OCI-LY3 (cell line): ENCODE measurements around the gene SPATA31C2.

Experiments used
- EZH2phosphoT487 ChIP-seq: fragments of 200-600 bp; shearing (Covaris generic); IDR thresholded peaks from 2 replicates; pipeline ENCODE4 v1.6.1; 2018; ENCODE audit warnings: antibody characterized with exemption, mixed run types, low read depth
- TF ChIP-seq, protein P1 (sequence below): fragments of 200-600, 300-600 bp; sonication (generic); IDR thresholded peaks from 2 replicates; pipeline ENCODE4 v1.5.1; 2014; ENCODE audit warnings: antibody characterized with exemption, low read length, low read depth

DNA sequence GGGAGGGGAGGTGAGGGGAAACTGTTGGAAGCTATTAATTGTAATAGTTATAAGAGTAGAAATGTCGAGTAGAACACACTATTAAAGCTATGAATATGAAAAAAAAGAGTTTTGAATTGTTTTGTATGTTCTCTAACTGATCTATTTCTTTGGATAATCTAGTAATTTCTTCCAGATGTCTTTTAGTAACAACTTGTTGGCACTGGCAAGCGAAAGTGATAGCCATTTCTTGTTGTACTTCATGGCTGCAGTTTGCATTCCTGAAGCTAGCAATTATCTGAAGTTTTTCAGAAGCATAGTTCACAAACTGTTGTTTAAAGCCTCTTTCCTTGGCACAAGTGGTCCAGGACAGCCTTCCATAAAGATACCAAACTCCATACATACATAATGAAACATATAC lies 49.4 kb upstream of the SPATA31C2 start:
- TF ChIP-seq, protein P1, sequence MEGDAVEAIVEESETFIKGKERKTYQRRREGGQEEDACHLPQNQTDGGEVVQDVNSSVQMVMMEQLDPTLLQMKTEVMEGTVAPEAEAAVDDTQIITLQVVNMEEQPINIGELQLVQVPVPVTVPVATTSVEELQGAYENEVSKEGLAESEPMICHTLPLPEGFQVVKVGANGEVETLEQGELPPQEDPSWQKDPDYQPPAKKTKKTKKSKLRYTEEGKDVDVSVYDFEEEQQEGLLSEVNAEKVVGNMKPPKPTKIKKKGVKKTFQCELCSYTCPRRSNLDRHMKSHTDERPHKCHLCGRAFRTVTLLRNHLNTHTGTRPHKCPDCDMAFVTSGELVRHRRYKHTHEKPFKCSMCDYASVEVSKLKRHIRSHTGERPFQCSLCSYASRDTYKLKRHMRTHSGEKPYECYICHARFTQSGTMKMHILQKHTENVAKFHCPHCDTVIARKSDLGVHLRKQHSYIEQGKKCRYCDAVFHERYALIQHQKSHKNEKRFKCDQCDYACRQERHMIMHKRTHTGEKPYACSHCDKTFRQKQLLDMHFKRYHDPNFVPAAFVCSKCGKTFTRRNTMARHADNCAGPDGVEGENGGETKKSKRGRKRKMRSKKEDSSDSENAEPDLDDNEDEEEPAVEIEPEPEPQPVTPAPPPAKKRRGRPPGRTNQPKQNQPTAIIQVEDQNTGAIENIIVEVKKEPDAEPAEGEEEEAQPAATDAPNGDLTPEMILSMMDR = no peak
- no peak for TF ChIP-seq EZH2phosphoT487
